Vagina (tissue), 2 donors: ENCODE measurements around the gene PSMD12.

ENCODE experiments used
- POLR2A ChIP-seq, 2 donors: fragments of 450-650 bp; IDR thresholded peaks; one replicate each; pipeline ENCODE4 v1.6.1; 2017; ENCODE audit warnings: antibody characterized with exemption in 2 of 2, mild to moderate bottlenecking in 2 of 2, moderate library complexity in 2 of 2
- POLR2AphosphoS5 ChIP-seq, 2 donors: sonication (generic); formaldehyde crosslinking; IDR thresholded peaks; one replicate each; pipeline ENCODE4 v1.9.0; 2017; ENCODE audit warnings: antibody characterized with exemption in 2 of 2, mild to moderate bottlenecking in 2 of 2, low read depth in 1 of 2; ENCODE audit not compliant: insufficient read depth in 1 of 2
- TF ChIP-seq, protein P1 (sequence below), 3 experiments: fragments of 450-650 bp in 2 of 3; fragments of 200-600 bp in 1 of 3; sonication (generic) in 1 of 3; IDR thresholded peaks; one replicate each; pipeline ENCODE4 v1.5.1; 2017 to 2019; ENCODE audit warnings: antibody characterized with exemption in 3 of 3, mild to moderate bottlenecking in 2 of 3, moderate library complexity in 2 of 3

DNA sequence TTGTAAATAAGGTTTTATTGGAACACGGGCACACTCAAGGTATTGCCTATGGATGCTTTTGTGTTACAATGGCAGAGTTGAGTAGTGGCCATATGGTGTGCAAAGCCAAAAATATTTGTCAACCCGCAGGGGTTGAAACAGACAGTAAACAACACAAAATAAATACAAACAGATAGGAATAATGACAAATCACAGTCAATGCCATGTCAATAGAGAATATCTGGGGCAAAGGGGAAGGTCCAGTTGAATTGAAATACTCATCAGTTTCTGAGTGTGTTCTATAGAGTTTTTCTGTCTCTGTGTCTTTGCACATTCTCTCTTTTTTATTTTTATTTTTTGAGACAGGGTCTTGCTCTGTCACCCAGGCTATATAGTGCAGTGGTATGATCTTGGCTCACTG is 48.2 kb upstream of the PSMD12 start:
- TF ChIP-seq POLR2A (IDR thresholded peaks at IDR 0.05), result no peak
- TF ChIP-seq, protein P1, sequence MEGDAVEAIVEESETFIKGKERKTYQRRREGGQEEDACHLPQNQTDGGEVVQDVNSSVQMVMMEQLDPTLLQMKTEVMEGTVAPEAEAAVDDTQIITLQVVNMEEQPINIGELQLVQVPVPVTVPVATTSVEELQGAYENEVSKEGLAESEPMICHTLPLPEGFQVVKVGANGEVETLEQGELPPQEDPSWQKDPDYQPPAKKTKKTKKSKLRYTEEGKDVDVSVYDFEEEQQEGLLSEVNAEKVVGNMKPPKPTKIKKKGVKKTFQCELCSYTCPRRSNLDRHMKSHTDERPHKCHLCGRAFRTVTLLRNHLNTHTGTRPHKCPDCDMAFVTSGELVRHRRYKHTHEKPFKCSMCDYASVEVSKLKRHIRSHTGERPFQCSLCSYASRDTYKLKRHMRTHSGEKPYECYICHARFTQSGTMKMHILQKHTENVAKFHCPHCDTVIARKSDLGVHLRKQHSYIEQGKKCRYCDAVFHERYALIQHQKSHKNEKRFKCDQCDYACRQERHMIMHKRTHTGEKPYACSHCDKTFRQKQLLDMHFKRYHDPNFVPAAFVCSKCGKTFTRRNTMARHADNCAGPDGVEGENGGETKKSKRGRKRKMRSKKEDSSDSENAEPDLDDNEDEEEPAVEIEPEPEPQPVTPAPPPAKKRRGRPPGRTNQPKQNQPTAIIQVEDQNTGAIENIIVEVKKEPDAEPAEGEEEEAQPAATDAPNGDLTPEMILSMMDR (IDR thresholded peaks at IDR 0.05), result no peak
- no peak for TF ChIP-seq POLR2AphosphoS5 (IDR thresholded peaks at IDR 0.05; ENCODE audit: insufficient read depth in 1 of 2, low read depth in 1 of 2)
